NCI-H146 treated with DMSO at 0.1 percent for 48 hours (cell line): ENCODE measurements around the gene RHBDF1.
A peak's percentile ranks its signal among the peaks of the same experiment; 100 is the strongest.
"Not testable (repeated sequence)": the region's sequence is repeated elsewhere in the genome, so short reads cannot be mapped to it uniquely, and the experiment has no call there.

ENCODE experiments used
- DNase-seq: peaks from one replicate; lab custom pipeline; 2025; ENCODE audit not compliant: unreplicated experiment; lab: John Stamatoyannopoulos, UW

The RHBDF1 gene

GRCh38 chr16:60929-61878 lies 11.2 kb downstream of the RHBDF1 start:
- DNase-seq = no peak

GRCh38 chr16:60166-60565 lies 12.3 kb downstream of the RHBDF1 start:
- DNase-seq = no peak

- no peak for DNase-seq
Observed at GRCh38 chr16:59440-60059, 12.9 kb downstream of the RHBDF1 start.

- no peak for DNase-seq
Observed at GRCh38 chr16:58491-59439, 13.7 kb downstream of the RHBDF1 start.

- no peak for DNase-seq
Observed at GRCh38 chr16:57711-58110, 14.7 kb downstream of the RHBDF1 start.

- no peak for DNase-seq
Observed at GRCh38 chr16:56231-56927, 16.1 kb downstream of the RHBDF1 start.

GRCh38 chr16:55571-56136 lies 16.8 kb downstream of the RHBDF1 start:
- no peak for DNase-seq

- no peak for DNase-seq
Observed at GRCh38 chr16:54237-54581, 18.2 kb downstream of the RHBDF1 start.

- peak; percentile 98 for DNase-seq
Observed at GRCh38 chr16:53346-54236, 18.8 kb downstream of the RHBDF1 start, which contains the start of the genes POLR3K and SNRNP25. TSS of gene POLR3K (minus strand) at chr16:53608. CDS start at chr16:53586, 22 bp downstream. TSS of gene SNRNP25 (plus strand) at chr16:53828. CDS start at chr16:54017, 189 bp downstream.

GRCh38 chr16:50769-51591 lies 21.5 kb downstream of the RHBDF1 start:
- no peak for DNase-seq

- no peak for DNase-seq
Observed at GRCh38 chr16:47234-47633, 25.2 kb downstream of the RHBDF1 start.

GRCh38 chr16:46510-46909 lies 25.9 kb downstream of the RHBDF1 start:
- DNase-seq = not testable (repeated sequence)

GRCh38 chr16:45454-45853 lies 27.0 kb downstream of the RHBDF1 start:
- no peak for DNase-seq

- DNase-seq = no peak
Observed at GRCh38 chr16:44655-45054, 27.8 kb downstream of the RHBDF1 start.

- no peak for DNase-seq
Observed at GRCh38 chr16:43294-43693, 29.1 kb downstream of the RHBDF1 start.

GRCh38 chr16:42691-43090 lies 29.7 kb downstream of the RHBDF1 start:
- no peak for DNase-seq

GRCh38 chr16:42069-42457 lies 30.4 kb downstream of the RHBDF1 start:
- DNase-seq = no peak

GRCh38 chr16:41439-42068 lies 30.9 kb downstream of the RHBDF1 start:
- no peak for DNase-seq
